Measurements from ENCODE around the gene FBRSL1. TPM values are rescaled to one million over a fixed set of nuclear protein-coding genes. Genes with fewer than 3 reads are reported as not detected.

Gene FBRSL1
- total and polyA plus RNA-seq, 2 of the 8 experiments (the other 6 are each of a cell fraction or from before 2014, with no cell fraction given): 18.4 to 109 TPM

GRCh38 chr12:132511516-132512196, 21.7 kb downstream of the FBRSL1 start:
- Histone ChIP-seq H3K27ac (ENCODE audit: low read depth, low read length) (no peak overlapping the region), H3K23me2 (ENCODE audit: low read depth, low read length) (no peaks in the 10 kb centered on the region), H3K14ac (ENCODE audit: insufficient read length) (no peak overlapping the region), H4K8ac (ENCODE audit: extremely low read depth, insufficient read depth, low read length) (no peak overlapping the region; the same call in 1 of the 2 replicates), H2AFZ (ENCODE audit: low read length) (no peak overlapping the region), H3K79me1 (ENCODE audit: low read depth, low read length) (peaks cover 12% of the 10 kb centered on the region), H2BK15ac (ENCODE audit: low read length) (no peak overlapping the region), H2BK5ac (ENCODE audit: low read depth, low read length) (no peak overlapping the region), H3K4ac (replicated peaks; ENCODE audit: insufficient read length, low read depth, low read length) (no peak overlapping the region), H4K5ac (ENCODE audit: insufficient read length, low read depth, low read length) (no peak overlapping the region), H3K79me2 (ENCODE audit: control insufficient read depth in 1 of 2, insufficient read depth in 2 of 2, low read length in 2 of 2) (peaks cover 0 to 4% of the 10 kb centered on the region in 2 experiments; a peak in 1 of 4 replicates), H2AK5ac (ENCODE audit: low read depth, low read length) (no peak overlapping the region), H2BK20ac (ENCODE audit: low read length) (no peak overlapping the region), H2BK120ac (replicated peaks; ENCODE audit: low read depth, low read length) (no peak overlapping the region), H2BK12ac (ENCODE audit: low read depth, low read length) (no peak overlapping the region), H3K9me3 (ENCODE audit: insufficient read depth in 2 of 2, low read depth in 1 of 2, low read length in 1 of 2) (no peaks in the 10 kb centered on the region), H3K23ac (ENCODE audit: insufficient read length) (no peak overlapping the region), H3K9ac (replicated peaks in 1 of 4; ENCODE audit: extremely low read depth in 1 of 4, low read depth in 3 of 4, low read length in 3 of 4) (no peak overlapping the region), H4K91ac (replicated peaks; ENCODE audit: insufficient read length, low read length) (no peak overlapping the region), H3K27me3 (replicated peaks in 1 of 4; ENCODE audit: control insufficient read depth in 3 of 4, extremely low read depth in 1 of 4, insufficient read depth in 3 of 4, low read length in 3 of 4) (peaks cover 0 to 9% (median 6%) of the 10 kb centered on the region in 4 experiments; a peak in 4 of 7 replicates), H3K4me2 (ENCODE audit: insufficient read depth in 1 of 2, low read depth in 2 of 2, low read length in 2 of 2) (no peak overlapping the region), H3K4me1 (replicated peaks in 1 of 4; ENCODE audit: control insufficient read depth in 3 of 4, insufficient read depth in 4 of 4, low read length in 3 of 4) (peaks cover 0 to 11% (median 5%) of the 10 kb centered on the region in 4 experiments; a peak in 6 of 7 replicates), H3K18ac (ENCODE audit: extremely low read depth, low read length) (no peak overlapping the region), H4K20me1 (replicated peaks in 1 of 2; ENCODE audit: control insufficient read depth in 1 of 2, insufficient read depth in 2 of 2, low read length in 2 of 2) (peaks cover 15 to 21% of the 10 kb centered on the region in 2 experiments), H3K36me3 (ENCODE audit: control insufficient read depth in 2 of 4, insufficient read depth in 4 of 4, low read length in 3 of 4) (peaks cover 0 to 10% (median 0%) of the 10 kb centered on the region in 4 experiments; a peak in 1 of 8 replicates), H3K56ac (replicated peaks; ENCODE audit: insufficient read length, low read depth, low read length) (no peak overlapping the region), H3K4me3 (ENCODE audit: extremely low read depth in 1 of 4, insufficient read depth in 2 of 4, low read depth in 3 of 4, low read length in 4 of 4) (no peak overlapping the region)
- no peak for TF ChIP-seq TEAD4 (IDR thresholded peaks at IDR 0.05; ENCODE audit: low read depth, low read length)
- TF ChIP-seq TBP (IDR thresholded peaks at IDR 0.05; ENCODE audit: low read depth, low read length): no peak
- no peak for TF ChIP-seq POLR2A (IDR thresholded peaks at IDR 0.05; ENCODE audit: control extremely low read depth in 1 of 2, low read depth in 2 of 2, low read length in 2 of 2)
- TF ChIP-seq ATF3 (IDR thresholded peaks at IDR 0.05; ENCODE audit: insufficient read depth, low read depth, low read length): no peak
- TF ChIP-seq SP2 (IDR thresholded peaks at IDR 0.05; ENCODE audit: low read length): no peak
- TF ChIP-seq HDAC2 (IDR thresholded peaks at IDR 0.05; ENCODE audit: borderline replicate concordance in 1 of 2, low read depth in 2 of 2, low read length in 2 of 2): no peak
- no peak for TF ChIP-seq RXRA (IDR thresholded peaks at IDR 0.05; ENCODE audit: insufficient read depth, low read depth, low read length)
- TF ChIP-seq RFX5 (IDR thresholded peaks at IDR 0.05; ENCODE audit: borderline replicate concordance, low read depth, low read length): no peak
- 98% methylated on average over 13 of the region's 19 CpGs; no CpG with 5 or more reads in 1 of the 2 experiments for WGBS, 2 experiments (ENCODE audit: extremely low coverage in 1 of 2, insufficient coverage in 1 of 2, insufficient read length in 1 of 2, insufficient replicate concordance in 2 of 2, low coverage in 1 of 2, low lambda C conversion rate in 2 of 2, missing lambda C conversion rate in 1 of 2)
- CTCF ChIA-PET (ENCODE audit: partially characterized antibody): interaction anchor here (1.3 to 2.3 kb wide), 2 partner anchors 11 to 50 kb away, joined by 5 to 12 read pairs; no protein-coding TSS in a partner anchor
- FAIRE-seq (no peak), DNase-seq (ENCODE audit: low read depth in 1 of 2, low spot score in 2 of 2) (no peak)
- POLR2A ChIA-PET (ENCODE audit: partially characterized antibody): no interaction called here
